HG03060 (cell line): ENCODE measurements around the gene SLC6A1.

Experiments used
- ATAC-seq: cut with Tn5 transposase; IDR thresholded peaks from one replicate; pipeline ENCODE4 v1.9.1; 2021; ENCODE audit warnings: low read depth, moderate number of reproducible peaks; ENCODE audit not compliant: unreplicated experiment

The SLC6A1 gene

GRCh38 chr3:10992017-10992942 lies at the start of gene SLC6A1:
Gene SLC6A1, plus strand, starts transcription at chr3:10992748. Its CDS starts 24,464 bp downstream, at chr3:11017212.
- no peak for ATAC-seq

GRCh38 chr3:10944866-10945265 lies 47.7 kb upstream of the SLC6A1 start:
- no peak for ATAC-seq

GRCh38 chr3:10945683-10946287 lies 46.8 kb upstream of the SLC6A1 start:
- ATAC-seq = no peak

DNA sequence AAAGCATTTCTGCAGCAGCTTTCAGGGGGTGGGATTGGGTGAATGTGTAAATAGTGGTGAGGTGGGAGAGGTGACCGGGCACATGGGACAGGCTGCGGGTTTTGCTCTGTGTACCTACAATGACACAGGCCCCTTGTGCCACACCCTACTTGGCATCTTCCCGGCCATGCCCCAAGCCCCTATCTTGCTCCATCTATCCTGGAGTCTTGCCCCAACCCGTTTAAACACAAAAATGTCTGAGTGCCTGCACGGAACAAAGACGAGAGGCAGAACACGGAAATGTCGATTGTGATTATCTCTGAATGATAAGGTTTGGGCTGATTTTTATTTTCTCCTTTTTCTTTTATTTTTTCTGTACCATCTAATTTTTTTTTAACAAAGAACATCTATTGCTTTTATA lies 46.0 kb upstream of the SLC6A1 start:
- no peak for ATAC-seq

DNA sequence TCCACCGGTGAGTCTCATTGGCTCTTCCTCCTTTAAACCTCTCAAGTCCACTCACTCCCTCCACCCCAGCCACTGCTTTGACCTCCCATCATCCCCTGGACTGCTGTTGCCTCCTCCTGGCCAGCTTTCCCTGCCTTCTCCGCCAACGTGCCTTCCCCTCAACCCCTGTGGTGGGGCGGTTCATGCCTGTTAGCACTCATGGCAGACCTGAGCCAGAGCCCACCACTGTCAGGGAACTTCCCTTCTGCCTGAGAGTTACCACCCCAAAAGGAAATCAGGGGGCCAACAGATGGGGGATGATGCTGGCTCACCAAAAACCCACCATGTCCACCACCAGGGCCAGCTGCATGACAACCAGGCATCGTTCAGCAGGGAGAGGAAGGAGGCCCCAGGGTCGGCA lies 44.2 kb upstream of the SLC6A1 start:
- ATAC-seq = no peak

- no peak for ATAC-seq
These were observed 43.4 kb upstream of the SLC6A1 start for GRCh38 chr3:10949197-10949596.

DNA sequence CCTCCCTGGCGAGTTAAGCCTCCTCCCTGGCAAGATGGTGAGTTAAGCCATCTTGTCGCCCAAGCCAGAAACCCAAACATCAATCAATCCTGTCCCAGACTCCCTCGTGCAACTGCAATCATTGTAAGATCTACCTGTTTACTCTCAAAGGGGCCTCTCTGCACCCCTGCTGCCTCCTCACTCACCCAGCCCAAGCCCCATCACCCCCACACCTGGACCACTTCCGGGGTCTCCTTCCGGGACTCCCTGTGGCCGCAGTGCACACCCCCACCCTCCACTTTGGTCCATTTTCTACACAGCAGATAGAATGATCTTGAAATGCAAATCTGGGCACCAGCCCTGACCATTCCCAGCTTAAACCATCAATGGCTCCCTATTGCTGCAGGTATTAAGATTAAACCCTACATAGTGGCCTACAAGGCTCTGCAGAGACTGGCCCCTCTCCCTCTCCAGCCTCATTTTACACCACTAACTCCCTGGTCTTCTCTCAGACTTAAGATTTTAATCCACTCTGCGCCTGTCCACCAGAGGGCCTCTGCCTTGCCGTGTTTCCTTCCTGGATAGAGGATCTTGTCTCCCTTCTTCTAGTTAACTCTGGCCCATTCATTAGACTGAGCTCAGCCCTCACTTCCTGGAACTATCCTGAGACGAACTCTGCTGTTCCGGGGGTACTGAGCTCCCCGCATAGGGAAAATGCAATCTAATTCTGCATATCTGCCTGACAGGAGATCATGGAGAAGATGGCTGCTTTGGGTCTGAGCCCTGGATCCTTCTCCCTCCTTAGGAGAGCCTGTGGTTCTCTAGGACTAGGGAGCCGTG lies 41.9 kb upstream of the SLC6A1 start:
- ATAC-seq = no peak

DNA sequence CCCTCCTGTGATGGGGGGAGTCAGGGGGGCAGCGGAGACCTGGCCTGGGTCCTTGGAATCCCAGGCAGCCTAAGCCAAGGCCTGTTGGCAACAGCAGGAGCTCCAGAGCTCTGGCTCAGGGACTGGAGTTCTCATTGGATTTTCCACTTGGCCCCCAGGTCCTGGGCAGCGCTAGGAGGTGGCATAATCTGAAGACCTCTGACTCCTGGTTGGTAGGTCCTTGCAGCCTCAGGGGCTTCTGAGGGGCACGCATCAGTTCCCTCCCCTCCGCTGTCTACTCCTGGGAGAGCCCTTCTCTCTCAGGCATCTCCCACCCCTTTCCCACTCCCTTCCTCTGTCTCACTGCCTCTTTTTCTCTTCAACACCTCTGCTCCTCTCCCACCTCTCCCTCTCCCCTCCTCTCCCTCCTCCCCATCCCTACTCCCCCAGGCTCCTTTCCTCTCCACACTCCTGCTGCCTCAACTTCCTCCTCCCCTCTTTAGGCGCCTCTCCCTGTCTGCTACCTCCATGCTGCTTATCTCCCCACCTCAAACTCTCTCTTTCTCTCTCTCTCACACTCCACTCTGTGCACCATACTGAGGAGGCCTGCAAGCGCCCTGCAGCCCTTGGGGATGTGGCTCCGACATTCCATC lies 41.1 kb upstream of the SLC6A1 start:
- no peak for ATAC-seq

DNA sequence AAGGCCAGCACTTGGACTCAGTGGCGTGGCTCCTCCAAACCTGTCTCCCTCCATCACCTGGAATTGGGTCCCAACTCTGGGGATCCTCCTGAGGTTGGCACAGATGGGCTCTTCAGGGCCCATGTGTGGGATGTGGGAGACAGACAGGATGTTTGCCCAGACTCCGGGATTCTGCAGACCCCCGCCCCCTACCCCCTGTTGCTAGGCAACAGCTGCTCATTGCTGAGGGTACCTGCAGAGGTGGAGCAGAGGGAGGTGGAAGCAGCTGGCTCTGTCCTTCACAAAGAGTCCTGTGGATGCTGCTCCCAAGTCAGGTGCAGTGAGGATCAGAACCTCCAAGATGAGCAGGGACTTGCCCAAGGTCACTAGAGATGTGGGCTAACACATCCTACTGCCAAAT lies 40.0 kb upstream of the SLC6A1 start:
- no peak for ATAC-seq

DNA sequence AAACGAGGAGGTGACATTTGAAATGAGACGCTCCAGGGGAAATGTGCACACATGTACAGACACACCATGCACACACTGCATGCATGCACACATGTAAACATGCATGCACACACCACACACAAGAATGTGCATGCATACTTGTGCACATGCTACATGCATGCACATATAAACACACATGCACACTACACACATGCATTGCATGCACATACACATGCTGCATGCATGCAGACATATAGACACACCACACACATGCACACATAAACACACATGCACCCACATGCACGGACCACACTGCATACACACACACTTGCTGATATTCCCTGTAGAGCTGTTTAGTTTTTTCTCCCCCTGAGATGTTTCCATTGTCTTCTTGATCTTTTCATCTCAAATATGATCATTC lies 37.8 kb upstream of the SLC6A1 start:
- ATAC-seq = no peak

GRCh38 chr3:10955711-10956453 lies 36.7 kb upstream of the SLC6A1 start:
- ATAC-seq = no peak

DNA sequence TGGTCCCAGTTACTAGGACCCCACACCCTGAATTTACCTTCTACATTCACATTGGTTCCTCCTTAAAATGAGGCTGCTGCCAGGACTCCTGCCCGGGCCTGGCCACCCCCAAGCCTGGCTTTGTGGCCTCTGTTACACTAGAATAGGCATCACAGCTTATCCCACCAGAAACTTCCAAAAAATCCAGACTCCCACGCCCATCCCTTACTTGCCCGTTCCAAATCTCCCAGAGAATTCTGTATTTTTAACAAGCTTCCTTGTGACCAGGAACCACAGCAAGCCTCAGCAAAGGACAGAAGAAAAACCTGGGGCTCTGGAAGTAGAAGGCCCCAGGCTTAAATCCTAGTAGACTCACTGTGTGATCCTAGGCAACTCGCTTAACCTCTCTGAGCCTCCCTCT lies 36.0 kb upstream of the SLC6A1 start:
- ATAC-seq = no peak

GRCh38 chr3:10956986-10957385 lies 35.6 kb upstream of the SLC6A1 start:
- no peak for ATAC-seq

GRCh38 chr3:10957976-10958749 lies 34.4 kb upstream of the SLC6A1 start:
- no peak for ATAC-seq

GRCh38 chr3:10960255-10960654 lies 32.3 kb upstream of the SLC6A1 start:
- no peak for ATAC-seq

GRCh38 chr3:10961921-10962320 lies 30.6 kb upstream of the SLC6A1 start:
- ATAC-seq = no peak

DNA sequence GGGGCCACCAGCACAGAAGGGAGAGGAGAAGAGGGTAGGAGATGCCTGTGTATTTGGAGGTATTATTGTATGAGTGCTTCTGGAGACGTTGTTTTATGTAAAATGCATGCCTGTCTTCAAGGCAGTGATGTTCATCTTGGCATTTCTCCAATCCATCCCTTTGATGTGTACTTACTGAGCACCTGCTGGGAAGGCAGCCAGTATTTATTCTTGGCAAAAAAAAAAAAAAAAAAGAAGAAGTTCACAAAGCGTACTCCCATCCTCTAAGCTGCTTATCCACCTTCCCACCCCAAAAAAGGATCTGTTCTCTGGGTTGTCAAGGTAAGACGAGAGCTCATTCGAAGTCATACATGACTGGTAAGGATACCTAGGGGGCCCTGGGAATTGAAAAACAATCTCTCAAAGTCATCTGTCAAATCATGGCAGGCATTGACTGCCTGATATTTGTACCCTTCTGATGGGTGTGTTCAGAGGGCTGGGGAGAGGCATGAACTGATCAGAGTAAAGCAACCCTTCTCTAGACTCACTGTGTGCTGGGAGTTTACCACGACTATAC lies 30.0 kb upstream of the SLC6A1 start:
- ATAC-seq = no peak

DNA sequence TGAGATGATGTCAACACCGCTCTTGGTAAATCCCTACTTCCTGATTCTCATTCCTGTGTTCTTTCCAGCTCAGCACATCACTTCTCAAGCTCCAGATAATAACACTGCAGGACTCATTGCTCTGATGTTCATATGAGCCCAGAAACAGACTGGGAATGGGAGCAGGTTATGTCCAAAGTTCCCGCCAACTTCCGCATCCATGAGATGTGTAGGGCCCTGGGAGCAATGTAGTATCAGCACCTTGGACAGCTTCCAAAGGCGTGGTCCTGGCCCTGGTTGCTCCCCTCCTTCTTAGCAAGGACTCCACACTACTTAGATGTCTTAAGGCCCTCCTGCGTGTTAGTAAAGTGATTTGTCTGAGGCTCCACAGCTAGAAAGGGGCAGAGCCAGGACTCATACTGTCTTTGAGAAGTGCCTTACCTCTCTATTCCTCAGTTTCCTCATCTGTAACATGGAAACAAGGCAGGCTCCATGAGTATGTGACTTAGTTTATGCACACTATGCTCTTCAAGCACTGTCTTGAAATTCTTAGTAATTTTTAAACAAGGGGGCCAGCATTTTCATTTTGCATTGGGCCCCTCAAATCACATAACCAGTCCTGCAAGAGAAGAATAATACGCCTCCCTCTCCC lies 27.9 kb upstream of the SLC6A1 start:
- no peak for ATAC-seq

DNA sequence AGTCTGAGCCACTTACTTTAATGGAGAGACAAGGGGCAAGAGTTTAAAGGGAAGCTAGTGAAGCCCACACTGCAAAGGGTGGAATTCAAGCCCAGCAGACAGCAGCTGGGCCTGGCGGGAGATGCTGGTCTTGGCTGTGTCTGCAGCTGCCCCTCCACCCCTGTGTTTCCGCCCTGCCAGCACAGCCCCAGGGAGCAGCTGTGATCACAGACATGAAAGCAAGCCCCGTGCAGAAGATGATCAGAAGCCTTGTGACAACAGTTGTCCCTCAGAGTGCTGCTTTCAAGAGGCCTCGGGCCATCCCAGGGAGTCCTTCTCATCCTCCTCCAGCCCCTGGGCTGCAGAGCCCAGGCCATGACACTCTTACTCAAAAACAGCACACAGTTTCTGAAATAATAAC lies 24.1 kb upstream of the SLC6A1 start:
- no peak for ATAC-seq
